Upper lobe of right lung (tissue), 1 donor: ENCODE data around the gene C11orf91. TPM values are rescaled to one million over a fixed set of nuclear protein-coding genes. Genes with fewer than 3 reads are reported as not detected.

Source experiments
- total RNA-seq: library from RNA; stranded (reverse); fragmentation: NEBNext Ultra II Directional; extraction: Animal tissue kit (Norgen Biotek cat#: 25700); gene quantifications from one replicate; pipeline ENCODE4 v1.2.1, GENCODE V29; 2021
- donor health status: DM: no; HTN: yes; CAD: no; lungs with severe emphysema.

Gene C11orf91
- total RNA-seq, 1 donor from 2014 or later: 1.5 TPM

Other genes with a start within 250 kb of the C11orf91 start
- gene CD59, start 35.6 kb upstream of the C11orf91 start, total RNA-seq: 1,004 TPM
- gene FBXO3, start 73.7 kb upstream of the C11orf91 start, total RNA-seq: 32.5 TPM
- gene LMO2, start 191.2 kb upstream of the C11orf91 start, total RNA-seq: 65.1 TPM